GM21528 (cell line): Measurements from ENCODE around the gene VCL.

ENCODE experiments used
- ATAC-seq: cut with Tn5 transposase; IDR thresholded peaks from one replicate; pipeline ENCODE4 v1.9.1; 2021; ENCODE audit warnings: mild to moderate bottlenecking, moderate library complexity; ENCODE audit not compliant: unreplicated experiment, low FRiP score

Gene VCL

DNA sequence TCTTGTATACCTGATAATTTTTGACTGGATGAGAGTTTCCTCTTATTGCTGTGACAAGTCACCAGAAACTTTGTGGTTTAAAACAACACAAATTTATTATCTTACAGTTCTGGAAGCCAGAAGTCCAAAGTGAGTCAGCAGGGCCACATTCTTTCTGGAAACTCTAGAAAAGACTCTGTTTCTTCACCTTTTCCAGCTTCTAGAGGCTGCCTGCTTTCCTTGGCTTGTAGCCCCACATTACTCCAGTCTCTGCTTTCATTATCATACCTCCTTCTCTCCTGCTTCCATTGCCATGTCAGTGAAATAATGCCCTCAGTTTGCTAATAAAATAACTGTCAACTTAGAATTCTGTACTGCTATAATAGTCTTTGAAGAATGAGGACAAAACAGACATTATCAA, 65.3 kb downstream of the VCL start:
- ATAC-seq = no peak

DNA sequence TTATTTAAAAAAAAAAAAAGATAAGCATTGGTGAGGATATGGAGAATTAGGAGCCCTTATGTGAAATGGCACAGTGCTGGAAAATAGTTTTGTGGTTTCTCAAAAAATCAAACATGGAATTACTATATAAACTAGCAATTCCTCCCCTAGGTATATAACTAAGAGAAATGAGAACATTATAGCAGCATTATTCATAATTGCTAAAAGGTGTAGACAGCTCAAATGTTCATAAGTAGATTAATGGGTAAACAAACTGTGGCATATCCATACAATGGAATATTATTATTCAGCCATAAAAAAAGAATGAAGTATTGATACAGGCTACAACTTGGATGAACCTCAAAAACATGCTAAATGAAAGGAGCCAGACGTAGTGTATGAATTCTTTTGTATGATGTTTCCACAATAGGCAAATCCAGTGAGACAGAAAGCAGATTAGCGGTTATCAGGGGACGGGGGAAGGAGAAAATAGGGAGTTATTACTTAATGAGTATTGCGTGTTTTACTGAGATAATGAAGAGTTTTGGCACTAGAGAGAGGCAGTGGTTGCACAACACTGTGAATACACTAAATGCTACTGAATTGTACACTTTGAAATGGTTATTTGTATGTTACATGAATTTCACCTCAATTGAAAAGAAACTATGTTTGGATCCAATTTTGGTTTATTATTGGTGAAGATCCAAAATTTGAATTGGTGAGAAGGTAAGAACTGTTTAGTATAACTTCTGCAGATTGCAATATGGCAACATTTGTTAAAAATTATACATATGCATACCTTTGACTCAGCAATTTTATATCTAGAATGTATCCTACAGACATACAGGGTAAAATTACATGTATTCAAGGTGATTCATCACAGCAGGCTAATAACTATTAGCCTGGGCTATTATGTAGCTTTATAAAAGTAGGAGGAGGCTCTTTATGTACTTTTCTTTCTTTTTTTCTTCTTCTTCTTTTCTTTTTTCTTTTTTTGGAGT, 69.7 kb downstream of the VCL start:
- ATAC-seq = no peak

DNA sequence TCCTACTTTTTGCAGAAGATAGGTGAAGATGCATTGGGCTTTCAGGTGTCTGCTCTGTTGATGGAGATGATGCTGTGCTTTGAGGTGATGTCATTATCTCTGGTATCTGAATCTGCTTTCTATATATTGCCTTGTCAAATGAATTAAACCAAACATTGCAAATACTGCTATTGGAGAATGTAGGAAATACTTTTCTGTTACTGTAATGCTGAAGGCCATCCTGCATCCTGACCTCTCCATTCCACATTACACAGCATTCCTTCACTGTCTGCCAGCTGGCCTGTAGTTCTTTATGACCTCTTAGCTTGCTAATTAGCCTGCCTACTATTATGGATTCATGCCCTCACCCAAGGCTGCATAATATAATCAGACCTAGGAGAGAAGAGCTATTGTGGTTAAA, 73.2 kb downstream of the VCL start:
- ATAC-seq = no peak

DNA sequence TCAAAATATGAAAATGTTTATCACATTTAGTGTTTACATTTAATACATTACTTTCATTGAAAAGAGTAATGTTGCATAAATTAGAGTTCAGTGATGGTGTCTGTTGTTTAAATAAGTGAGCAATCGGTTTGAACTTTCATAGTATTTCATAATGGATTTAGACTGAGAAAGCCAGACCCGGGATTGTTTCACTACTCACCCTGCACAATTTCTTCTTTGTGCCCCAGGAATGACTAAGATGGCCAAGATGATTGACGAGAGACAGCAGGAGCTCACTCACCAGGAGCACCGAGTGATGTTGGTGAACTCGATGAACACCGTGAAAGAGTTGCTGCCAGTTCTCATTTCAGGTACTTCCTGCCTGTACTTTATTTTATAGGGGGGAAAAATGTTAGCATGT, 74.6 kb downstream of the VCL start:
- no peak for ATAC-seq

DNA sequence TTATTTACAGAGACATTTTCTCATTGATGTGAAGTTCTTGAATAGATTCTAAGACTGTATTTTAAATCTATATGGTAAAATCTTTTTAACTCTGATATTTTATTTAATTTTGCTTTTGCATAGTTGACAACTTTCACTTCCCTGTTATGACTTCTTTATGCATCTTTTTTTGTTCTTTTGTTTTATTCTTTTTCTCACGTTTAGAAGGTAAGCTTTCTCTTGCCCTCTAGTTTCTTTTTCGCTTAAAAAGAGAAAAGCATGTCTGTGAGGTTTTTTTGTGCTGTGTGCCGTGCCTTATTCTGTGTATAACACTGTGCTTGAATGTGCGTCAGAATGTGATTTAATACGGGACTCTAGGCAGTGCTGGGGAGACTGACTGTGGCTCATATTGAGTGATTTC, 78.0 kb downstream of the VCL start:
- no peak for ATAC-seq

DNA sequence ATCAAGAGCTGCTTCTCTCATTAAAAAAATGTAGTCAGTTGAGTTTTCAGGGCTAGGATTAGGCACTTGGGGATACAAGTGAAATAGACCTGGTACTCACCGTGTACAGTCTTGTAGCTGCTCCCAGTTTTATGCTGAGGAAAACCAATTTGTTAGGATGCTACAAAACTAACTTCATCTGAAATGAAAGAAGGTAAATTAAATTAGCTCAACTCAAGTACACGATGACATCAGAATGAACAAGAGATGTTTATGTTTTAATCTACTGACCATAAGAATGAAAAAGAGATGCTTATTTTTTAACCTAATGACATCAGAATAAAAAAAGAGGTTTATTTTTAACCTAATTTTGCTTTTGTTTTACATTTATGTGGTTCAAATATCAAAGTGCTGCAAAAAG, 79.0 kb downstream of the VCL start:
- ATAC-seq = no peak

DNA sequence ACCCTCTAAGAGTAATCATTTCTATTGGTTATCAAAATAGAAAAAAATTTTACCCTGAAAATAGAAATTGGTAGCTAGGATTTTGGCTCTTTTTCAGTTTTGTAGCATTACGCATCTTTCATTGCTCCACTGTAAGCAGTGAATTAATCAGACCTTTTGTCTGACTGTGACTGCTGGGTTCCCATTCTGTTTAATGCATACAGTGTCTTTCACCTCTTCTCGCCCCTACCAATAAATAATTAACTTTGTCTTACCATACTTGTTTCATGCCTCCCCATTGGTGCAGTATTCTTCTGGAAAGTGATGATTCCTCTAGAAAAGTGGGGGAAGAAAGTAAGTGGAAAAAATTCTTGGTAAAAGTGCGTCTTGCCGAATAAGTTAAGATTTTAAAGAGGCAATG, 79.5 kb downstream of the VCL start:
- ATAC-seq = no peak

DNA sequence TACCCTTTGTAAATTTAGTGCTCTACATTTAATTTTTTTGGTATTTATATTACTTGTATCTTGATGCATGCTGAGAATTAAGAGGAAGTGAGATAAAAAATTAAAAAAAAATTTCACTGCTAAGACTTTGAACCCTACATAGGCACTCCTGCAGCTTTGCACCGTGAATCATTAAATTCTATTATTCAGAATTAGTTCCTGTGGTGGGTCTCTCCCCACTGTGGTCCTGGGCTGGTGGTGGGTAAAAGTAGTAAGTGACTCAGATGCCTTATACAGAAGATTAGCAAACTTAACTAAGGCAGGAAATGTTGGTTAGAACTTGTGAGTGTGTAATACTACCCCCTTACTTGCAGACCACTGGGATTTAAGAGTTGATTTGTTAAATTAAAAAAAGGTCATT, 80.1 kb downstream of the VCL start:
- peak; percentile 44 for ATAC-seq

DNA sequence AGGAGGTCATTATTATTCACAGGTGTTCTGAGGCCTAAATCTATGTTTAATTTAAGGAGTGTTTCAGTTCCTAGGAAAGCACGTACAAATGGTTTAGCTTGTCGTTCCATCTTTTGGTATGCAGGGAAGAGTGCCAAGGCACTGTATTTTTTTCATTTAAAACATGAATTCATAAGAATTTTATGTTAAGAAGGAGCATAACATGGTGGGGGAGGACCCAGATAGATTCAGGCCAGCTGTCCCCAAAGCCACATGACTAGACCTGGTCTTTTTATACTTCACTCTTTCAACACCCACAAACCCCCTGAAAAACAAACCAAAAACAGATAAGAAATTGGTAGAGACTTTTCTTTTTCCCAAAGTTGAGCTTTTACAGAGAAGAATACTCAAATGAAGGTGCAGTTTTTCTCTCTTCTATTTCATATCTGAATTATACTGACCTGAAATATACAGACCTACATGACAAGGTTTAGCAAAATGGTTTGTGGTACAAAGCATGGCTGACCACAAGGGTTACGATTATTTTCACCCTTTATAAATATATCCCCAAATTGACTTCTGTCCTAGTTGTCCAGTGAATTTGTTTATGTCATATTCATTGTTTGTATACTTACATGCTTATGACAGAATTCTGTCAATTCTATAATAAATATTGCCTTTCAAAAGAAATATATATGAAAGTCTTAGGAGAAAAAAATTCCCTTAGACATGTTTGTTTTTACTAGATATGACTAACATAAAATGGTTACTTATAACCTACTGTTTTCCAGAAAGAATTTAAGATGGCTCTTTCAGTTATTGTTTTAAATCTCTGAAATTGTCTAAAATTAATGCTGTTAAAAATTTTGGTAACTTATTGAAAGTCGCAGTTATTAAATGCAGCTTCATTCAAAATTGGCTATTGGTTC, 81.4 kb downstream of the VCL start:
- no peak for ATAC-seq

DNA sequence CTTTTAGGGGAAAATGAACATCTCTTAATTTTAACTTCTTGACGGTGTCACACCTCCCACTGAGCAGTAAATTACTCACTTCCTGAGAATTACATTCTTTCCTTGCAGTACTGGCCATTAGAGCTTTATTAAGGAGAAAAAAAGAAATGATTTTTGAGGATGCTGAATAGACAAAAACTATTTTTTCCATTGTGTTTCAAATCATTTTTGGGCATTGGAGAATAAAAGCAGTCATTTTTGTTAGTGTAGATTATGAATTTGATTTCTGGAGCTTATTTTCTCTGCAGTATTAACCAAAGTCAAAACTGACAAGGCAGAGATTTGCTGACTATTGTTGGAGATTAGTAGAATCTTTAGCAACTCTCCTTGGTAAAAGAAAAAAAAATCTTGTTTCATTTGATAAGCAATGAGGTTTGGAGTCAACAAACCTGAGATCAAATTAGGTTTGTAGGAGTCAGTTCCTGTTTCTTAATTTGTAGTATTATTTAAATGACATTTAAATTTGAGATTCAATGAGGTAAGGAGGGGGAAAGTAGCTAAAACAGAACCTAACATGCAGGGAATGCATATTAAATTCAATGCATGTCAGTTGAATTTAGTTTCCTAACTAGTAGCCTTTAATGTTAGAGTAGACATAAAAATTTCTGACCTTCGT, 82.1 kb downstream of the VCL start:
- ATAC-seq = no peak

DNA sequence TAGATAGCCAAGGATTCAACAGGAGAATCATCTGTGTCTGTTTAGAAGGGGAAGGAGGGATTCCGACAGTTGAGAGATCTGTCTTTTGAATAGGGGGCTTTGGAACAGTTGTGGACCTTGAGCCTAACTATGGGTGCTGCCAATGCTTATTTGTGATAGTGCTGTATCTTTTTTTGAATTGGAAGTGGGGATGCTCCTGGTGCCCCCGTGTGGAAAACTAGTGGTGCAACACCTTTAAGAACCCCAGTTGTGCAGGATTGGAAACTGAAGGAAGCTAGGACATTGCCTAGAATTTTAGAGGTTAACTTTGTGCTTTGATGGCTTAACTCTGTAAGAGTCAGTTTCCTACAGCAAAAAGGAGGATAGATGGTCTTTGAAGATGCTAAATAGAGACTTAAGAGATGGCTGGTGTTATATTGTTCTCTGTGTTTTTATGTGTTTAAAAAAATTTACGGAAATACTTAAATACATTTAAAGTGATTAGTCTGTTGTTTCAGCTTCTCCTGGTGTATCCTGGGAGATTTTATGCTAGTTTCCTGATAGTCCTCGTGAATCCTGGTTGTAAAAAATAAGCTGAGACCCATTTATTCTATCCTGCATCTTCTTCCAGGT, 83.4 kb downstream of the VCL start:
- ATAC-seq = no peak

DNA sequence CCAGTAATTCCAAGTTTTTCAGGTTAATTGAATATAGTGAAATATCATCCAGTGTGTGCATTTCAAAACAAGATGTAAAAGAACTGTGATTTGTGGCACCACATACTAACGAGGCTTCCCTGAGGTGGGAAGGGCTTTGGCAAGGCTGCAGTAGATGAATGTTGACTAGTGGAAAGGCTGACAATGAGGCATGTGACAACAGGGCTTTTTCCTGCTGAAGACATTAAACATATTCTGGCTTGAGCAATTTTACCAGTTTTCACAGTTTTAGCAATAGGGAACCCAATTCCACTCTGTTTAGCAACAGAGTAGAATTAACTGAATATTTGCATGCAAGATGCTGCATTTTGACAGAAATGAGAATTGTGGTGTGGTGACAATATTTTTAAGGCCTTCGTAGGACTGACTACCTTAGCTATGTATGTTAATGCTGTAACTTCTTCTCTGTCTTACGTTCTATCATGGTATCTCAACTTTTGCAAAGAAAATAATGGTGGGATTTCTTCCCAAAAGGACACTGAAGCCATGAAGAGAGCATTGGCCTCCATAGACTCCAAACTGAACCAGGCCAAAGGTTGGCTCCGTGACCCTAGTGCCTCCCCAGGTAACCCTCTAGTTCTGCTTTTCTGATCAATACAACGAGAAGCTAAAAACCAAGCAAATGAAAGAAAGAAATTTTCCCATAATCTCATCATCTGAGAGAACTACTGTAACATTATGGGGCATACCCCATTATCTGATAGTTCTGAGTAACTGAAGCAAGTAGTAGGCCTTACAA, 84.2 kb downstream of the VCL start:
- no peak for ATAC-seq

DNA sequence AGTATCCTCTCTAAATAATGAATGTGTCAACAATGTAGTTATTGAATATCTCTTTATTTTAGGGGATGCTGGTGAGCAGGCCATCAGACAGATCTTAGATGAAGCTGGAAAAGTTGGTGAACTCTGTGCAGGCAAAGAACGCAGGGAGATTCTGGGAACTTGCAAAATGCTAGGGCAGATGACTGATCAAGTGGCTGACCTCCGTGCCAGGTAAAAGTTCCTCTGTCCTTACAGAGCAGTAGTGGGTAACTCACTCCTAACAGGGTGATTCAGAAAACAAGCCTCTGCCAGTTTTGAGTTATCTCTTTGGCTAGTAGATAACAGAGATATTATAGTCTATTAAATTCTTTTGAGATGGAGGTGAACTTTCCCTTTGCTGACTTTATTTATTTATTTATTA, 85.4 kb downstream of the VCL start:
- no peak for ATAC-seq

DNA sequence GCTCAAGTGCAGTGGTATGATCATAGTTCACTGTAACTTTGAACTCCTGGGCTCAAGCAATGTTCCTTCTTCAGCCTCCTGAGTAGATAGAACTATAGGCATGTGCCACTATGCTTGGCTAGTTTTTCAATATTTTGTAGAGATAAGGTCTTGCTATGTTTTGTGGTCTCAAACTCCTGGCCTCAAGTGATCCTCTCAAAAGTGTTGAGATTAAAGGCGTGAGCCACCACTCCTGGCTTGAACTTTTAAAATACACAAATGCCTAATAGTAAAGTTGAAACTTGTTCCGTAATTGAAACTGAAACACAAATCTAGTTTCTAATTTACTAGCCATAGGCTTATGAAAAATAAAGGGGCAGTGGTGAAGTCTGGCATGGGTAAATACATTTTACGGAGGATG, 87.0 kb downstream of the VCL start:
- ATAC-seq = no peak

DNA sequence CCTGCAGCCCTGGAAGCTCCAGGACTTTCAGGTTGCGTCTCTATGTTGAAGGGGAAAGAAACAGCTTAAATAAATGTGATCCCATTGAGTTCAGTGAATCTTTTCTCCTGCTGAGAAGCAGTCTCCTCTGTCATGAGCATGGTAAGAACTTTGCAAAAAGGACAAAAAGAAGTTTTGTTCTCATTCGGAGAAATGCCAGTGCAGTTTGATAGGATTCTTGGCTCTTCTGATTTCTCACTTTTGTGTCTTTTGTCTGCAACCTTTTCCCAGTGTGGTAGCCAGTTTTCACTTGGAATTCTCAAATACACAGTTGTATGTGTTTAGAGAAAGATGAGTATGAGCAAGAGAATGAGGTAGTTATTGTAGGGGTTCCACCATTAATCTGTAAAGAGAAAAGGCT, 88.4 kb downstream of the VCL start:
- no peak for ATAC-seq

DNA sequence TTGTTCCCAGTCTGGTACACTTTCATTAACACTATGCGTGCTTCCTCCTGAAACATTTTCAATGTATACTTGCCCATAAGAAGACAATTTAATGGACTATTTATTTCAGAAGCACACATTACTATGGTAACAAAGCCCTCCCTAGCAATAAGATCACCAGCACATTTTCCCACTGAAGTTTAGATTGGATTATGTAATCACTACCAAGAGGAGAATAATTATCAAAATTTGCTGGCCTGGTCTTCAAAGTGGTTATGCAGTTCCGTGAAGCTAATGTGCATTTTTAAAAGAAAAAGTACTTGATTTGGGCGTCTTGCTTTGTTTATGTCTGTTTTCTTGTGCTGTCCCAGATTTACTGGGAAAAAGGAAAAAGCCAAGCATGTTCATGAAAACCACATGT, 90.8 kb downstream of the VCL start:
- no peak for ATAC-seq

DNA sequence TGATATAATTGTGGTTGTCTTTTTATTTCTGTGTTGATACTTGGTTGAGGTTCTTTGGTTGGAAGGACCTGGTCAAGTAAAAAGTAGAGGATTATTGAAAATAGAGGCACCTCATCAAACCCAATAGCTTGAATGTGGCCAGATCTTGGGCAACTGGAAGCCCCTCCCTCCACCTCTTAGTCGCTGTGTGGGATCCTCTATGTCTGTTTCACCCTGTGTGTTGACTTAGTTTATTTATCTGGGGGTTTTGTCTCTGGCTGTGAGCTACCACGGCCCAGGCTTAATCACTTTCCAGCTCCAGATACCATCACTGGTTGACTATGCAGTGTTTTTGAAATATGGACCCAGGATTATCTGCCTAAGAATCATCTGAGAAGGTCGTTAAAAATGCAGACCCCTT, 94.5 kb downstream of the VCL start:
- ATAC-seq = no peak

DNA sequence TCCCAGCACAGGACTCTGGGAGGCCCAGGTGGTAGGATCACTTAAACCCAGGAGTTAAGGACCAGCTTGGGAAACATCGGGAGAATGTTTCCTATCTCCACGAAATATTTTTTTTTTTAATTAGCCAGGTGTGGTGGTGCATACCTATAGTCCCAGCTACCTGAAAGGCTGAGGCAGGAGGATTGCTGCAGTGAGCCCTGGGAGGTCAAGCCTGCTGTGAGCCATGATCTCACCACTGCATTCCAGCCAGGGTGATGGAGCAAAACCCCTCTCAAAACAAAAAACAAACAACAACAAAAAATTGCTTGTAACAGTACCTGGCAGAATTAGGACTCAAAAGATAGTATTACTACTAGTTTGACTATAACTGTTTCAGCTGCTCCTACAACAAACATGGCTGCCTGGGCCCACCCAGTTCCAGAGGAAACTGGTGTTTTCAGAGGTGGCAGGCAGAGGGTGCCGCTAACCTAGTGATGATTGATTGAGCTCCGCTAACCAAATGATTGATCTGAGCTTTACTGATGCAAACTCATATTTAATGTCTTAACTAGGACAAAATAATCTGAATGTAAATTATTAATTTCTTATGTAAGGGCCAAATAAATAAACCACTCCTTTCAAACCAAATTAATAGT, 95.7 kb downstream of the VCL start:
- no peak for ATAC-seq

DNA sequence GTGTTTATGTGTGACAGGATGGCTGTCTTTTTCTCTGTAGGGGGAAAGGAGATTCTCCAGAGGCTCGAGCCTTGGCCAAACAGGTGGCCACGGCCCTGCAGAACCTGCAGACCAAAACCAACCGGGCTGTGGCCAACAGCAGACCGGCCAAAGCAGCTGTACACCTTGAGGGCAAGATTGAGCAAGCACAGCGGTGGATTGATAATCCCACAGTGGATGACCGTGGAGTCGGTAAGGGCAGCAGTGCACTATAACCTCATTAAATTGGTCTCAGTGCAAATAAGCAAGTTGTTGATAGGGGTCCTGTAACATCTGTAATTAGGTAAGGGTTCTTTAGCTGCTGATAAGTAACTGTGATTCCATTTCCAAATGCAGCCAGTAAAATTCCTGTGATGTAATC, 96.3 kb downstream of the VCL start:
- no peak for ATAC-seq
